ENCODE results near the gene CGB7. TPM values are rescaled to one million over a fixed set of nuclear protein-coding genes. Genes with fewer than 3 reads are reported as not detected.

Gene CGB7
- total and polyA plus RNA-seq, 12 donors, result 0.13 to 0.97 (median 0.21) TPM; not detected in 8

DNA sequence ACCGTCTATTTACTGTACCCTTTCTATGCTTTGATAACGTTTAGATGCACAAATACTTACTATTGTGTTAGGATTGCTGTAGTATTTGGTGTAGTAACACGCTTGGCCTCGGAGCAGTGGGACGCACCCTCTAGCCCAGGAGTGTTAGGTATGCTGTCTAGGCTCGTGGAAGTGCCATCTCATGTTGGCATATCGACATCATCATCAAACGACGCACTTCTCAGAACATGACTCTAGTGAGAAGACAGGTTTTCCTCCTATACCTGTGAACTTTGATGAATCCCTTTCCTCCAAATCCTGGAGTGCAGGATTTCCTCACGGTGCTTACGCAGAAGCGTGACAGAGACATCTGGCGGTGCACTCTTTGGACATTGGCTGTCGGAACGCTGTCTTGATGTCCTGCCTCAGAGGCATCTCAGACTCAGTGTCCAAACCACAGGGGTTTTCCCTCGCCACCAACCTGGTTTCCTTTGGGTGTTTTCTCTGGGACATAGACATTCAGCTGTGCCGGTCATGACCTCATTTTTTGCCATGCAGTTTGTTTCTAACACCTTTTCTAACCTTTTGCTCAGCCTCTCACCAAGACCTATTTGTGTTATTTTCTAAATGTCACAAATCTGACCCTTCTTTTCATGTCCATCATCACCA lies 34.0 kb upstream of the CGB7 start:
- DNase-seq, result no peak
- no peak overlapping the region for H3K27ac ChIP-seq
- no peaks in the 10 kb centered on the region for H3K27me3 ChIP-seq
- intact Hi-C loops (cut with DNase I), result no loop called here
- 86 to 91% (median 88%) methylated on average over 17 of the region's 17 CpGs for WGBS, 4 donors
- no peak overlapping the region for H3K4me3 ChIP-seq
- peaks cover 3 to 30% of the 10 kb centered on the region in 2 donors for H3K4me1 ChIP-seq (replicated peaks in 1 of 2)
- peaks cover 0 to 85% of the 10 kb centered on the region in 2 donors for H3K36me3 ChIP-seq (replicated peaks in 1 of 2)
- H3K9me3 ChIP-seq (replicated peaks in 1 of 3), result no peaks in the 10 kb centered on the region
- TF ChIP-seq, protein P1, sequence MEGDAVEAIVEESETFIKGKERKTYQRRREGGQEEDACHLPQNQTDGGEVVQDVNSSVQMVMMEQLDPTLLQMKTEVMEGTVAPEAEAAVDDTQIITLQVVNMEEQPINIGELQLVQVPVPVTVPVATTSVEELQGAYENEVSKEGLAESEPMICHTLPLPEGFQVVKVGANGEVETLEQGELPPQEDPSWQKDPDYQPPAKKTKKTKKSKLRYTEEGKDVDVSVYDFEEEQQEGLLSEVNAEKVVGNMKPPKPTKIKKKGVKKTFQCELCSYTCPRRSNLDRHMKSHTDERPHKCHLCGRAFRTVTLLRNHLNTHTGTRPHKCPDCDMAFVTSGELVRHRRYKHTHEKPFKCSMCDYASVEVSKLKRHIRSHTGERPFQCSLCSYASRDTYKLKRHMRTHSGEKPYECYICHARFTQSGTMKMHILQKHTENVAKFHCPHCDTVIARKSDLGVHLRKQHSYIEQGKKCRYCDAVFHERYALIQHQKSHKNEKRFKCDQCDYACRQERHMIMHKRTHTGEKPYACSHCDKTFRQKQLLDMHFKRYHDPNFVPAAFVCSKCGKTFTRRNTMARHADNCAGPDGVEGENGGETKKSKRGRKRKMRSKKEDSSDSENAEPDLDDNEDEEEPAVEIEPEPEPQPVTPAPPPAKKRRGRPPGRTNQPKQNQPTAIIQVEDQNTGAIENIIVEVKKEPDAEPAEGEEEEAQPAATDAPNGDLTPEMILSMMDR (IDR thresholded peaks at IDR 0.05), result no peak
- TF ChIP-seq POLR2A (IDR thresholded peaks at IDR 0.05), result no peak

DNA sequence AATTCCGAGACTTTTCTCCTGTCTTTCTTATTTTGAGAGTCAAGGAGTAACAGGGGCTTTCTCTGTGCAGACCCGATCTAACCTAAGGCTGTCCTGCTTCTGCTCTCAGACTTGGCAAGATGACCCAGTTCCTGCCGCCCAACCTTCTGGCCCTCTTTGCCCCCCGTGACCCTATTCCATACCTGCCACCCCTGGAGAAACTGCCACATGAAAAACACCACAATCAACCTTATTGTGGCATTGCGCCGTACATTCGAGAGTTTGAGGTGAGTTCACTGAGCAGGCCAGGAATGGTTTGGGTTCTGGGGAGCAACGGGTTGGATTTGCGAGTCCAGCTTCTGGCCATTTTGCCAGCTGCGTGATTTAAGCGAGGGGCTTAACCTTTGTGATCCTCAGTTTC lies 28.7 kb upstream of the CGB7 start:
- Histone ChIP-seq H3K4me1 (replicated peaks in 1 of 2) (peaks cover 10 to 32% of the 10 kb centered on the region in 2 donors), H3K27ac (peak overlapping the region in 1 of 5 donors; percentile 79), H3K9me3 (replicated peaks in 1 of 3) (no peaks in the 10 kb centered on the region), H3K36me3 (replicated peaks in 1 of 2) (peaks cover 0 to 34% of the 10 kb centered on the region in 2 donors), H3K27me3 (no peaks in the 10 kb centered on the region), H3K4me3 (peak overlapping the region in 3 of 4 donors; percentile 68 to 84 (median 74))
- intact Hi-C loops (cut with DNase I), result no loop called here
- 25 to 39% (median 33%) methylated on average over 7 to 11 of the region's 11 CpGs for WGBS, 4 donors
- no peak for DNase-seq
- no peak for TF ChIP-seq POLR2A (IDR thresholded peaks at IDR 0.05)
- TF ChIP-seq, protein P1 (IDR thresholded peaks at IDR 0.05), result no peak

DNA sequence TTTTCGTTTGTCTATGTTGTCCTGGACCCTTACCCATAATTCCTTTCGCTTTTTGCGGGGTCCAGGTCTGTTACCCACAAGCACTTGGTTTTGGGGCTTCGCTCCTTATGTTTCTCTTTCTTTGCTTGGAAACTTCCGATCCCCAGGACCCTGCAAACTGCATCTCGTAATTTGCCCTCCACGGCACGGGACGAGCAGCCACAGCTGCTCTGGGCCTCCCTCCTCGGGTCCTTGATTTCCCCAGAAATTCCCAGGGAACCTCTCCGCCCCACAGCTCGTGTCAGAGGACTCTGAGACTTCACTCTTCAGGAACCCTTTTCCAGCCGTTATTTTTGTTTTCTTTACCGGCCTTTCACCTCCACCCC lies 28.3 kb upstream of the CGB7 start:
- no peak for TF ChIP-seq POLR2A (IDR thresholded peaks at IDR 0.05)
- TF ChIP-seq, protein P1 (IDR thresholded peaks at IDR 0.05), result no peak
- H3K27ac ChIP-seq, result peak overlapping the region in 4 of 5 donors; percentile 79 to 89 (median 85)
- H3K9me3 ChIP-seq (replicated peaks in 1 of 3), result no peaks in the 10 kb centered on the region
- H3K27me3 ChIP-seq, result no peaks in the 10 kb centered on the region
- peak overlapping the region; percentile 68 to 87 (median 79) for H3K4me3 ChIP-seq
- WGBS, 4 donors, result 0% methylated on average over 14 of the region's 14 CpGs
- intact Hi-C loops (cut with DNase I), result no loop called here
- H3K4me1 ChIP-seq (replicated peaks in 1 of 2), result peaks cover 10 to 32% of the 10 kb centered on the region in 2 donors
- DNase-seq, result no peak
- H3K36me3 ChIP-seq (replicated peaks in 1 of 2), result peaks cover 0 to 30% of the 10 kb centered on the region in 2 donors

DNA sequence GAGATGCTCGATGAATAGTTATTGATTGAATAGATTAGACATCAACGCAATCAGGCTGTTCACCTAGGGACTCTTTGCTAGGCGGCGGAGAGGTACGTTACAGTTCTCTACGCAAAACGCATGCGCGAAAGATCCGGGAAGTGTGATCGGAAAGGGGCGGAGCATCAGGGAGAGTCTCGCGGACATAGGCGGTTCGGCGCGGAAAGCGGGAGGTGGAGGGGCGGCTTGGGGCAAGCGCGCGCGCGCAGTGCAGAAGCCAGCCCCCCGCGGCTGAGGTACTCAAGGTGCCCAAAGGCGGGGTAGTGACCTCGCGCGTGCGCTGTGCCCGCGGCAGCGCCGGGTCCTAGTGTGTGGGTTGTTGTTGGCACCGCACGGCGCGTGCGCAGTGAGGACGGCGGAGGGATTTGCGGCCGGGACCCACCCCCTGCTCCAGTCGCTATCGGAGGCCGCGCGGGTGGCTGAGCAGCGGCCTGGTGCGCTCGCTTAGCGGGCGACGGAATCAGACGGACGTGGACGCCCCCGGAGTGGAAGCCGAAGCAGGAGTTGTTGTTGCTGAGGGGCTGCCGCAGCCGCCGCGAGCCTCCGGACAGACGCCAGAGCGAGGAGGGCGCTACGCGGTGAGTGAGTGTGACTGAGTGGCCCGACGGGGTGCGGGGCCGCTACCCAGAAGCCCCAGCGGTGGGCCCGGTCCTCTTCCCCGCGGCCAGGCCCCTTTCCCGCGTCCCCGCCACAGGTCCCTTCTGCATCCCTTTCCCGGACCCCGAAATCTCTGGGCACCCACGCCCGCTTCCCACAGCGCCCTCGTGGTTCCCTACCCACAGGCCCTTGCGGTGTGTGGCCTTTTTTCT lies 27.7 kb upstream of the CGB7 start, which contains the start of gene SNRNP70:
Gene SNRNP70, plus strand, starts transcription at position 432 of the 848 bp plus-strand sequence. CDS start 964 bp downstream, outside the sequence.
- TF ChIP-seq POLR2A (IDR thresholded peaks at IDR 0.05), result peak; percentile 87 to 89
- TF ChIP-seq, protein P1 (IDR thresholded peaks at IDR 0.05), result peak in 1 of 6 experiments; percentile 15
- 0 to 1% (median 1%) methylated on average over 26 to 89 of the region's 89 CpGs for whole genome bisulfite sequencing, 4 donors
- Histone ChIP-seq H3K4me3 (peak within 1 kb of the TSS; percentile 68 to 87 (median 79)), H3K27ac (peak within 1 kb of the TSS; percentile 79 to 91 (median 88)), H3K9me3 (replicated peaks in 1 of 3) (no peaks in the 10 kb centered on the region), H3K36me3 (replicated peaks in 1 of 2) (peaks cover 0 to 24% of the 10 kb centered on the region in 2 donors), H3K27me3 (no peaks in the 10 kb centered on the region), H3K4me1 (replicated peaks in 1 of 2) (peaks cover 10 to 32% of the 10 kb centered on the region in 2 donors)
- intact Hi-C loops (cut with DNase I), result no loop called here
- peak; percentile 99 to 100 (median 100) for DNase-seq

Data from adrenal gland (tissue), 12 donors.